GM12872 (cell line): Measurements from ENCODE around the gene CHD5.

Experiments used
- TF ChIP-seq, protein P1 (sequence below): IDR thresholded peaks from 3 replicates; pipeline ENCODE4 v1.5.1; 2011; ENCODE audit warnings: low read depth, mild to moderate bottlenecking, low read length, moderate library complexity; ENCODE audit not compliant: insufficient read depth

Gene CHD5

DNA sequence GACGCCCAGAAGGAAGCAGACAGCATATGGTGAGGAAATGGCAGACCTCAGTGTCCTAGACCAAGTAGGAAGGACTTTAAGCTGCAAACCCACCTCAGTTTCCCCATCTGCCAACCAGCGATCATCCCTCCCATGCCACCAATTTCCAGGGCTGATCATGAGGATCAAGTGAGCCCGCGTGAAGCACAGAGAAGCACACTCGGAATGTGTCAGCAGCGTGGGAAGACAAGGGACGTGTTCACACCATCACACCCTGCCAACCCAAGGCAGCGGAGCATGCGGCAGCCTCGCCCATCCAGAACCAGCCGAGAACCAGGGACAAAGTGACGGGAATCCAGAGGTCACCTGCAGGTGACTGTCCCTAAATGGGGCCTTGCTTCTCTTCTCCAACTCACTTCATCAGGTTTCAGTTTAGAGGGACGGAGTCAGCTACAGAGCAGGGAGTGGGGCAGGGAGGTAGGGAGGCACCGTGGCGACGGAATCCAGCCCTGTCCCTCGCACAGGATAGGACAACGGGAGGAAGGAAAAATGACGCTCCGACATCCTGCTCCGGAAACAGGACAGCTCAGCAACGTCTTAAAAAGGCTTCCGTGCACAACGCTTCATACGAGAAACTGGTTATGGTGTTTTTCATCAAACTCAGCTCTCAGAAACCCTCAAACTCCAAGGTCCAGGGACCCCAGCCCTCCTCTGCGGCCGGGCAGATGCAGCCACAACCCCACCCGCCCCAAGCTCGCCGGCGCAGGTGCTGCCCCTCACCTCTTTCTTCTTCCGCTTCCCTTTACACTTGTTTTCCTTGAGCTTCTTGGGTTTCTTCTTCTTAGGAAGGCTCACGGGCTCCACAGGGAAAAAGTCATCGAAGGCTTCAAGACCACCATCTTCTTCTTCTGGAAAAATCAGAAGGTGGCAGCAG is 12.5 kb downstream of the CHD5 start:
- TF ChIP-seq, protein P1, sequence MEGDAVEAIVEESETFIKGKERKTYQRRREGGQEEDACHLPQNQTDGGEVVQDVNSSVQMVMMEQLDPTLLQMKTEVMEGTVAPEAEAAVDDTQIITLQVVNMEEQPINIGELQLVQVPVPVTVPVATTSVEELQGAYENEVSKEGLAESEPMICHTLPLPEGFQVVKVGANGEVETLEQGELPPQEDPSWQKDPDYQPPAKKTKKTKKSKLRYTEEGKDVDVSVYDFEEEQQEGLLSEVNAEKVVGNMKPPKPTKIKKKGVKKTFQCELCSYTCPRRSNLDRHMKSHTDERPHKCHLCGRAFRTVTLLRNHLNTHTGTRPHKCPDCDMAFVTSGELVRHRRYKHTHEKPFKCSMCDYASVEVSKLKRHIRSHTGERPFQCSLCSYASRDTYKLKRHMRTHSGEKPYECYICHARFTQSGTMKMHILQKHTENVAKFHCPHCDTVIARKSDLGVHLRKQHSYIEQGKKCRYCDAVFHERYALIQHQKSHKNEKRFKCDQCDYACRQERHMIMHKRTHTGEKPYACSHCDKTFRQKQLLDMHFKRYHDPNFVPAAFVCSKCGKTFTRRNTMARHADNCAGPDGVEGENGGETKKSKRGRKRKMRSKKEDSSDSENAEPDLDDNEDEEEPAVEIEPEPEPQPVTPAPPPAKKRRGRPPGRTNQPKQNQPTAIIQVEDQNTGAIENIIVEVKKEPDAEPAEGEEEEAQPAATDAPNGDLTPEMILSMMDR, result no peak

DNA sequence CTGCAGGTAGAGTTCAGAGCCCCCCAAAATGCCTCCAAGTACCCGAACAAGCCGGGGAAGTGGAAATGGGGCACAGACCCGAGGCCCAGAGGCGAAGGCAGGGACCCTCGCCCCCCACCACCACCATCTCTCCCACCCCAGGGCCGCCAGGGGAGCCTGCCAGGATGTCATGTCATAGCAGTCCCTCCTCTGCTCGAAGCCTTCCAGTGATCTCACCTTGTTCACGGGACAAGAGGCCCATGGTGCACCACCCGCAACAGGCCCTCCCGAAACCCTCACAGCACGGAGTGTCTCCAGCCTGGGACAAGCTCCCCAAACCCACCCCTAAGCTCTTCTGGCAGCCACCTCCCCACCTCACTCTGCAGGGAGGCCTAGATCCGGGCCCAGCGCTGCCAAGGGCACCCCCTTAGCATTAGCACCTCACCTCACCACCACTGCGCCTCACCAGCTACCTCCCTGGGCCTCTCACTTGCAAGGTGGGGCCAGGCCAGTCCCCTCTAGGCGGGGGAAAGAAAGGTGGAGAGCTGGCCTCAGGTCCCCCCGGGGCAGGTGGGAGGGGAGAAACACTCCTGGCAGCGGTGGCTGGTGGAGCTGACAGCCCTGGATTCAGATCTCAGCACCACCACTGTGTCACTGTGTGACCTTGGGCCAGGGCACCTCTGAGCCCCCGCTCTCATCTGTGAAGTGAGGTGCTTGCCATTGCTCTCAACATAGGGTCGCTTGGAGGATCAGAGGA is 13.3 kb downstream of the CHD5 start:
- TF ChIP-seq, protein P1, result no peak

DNA sequence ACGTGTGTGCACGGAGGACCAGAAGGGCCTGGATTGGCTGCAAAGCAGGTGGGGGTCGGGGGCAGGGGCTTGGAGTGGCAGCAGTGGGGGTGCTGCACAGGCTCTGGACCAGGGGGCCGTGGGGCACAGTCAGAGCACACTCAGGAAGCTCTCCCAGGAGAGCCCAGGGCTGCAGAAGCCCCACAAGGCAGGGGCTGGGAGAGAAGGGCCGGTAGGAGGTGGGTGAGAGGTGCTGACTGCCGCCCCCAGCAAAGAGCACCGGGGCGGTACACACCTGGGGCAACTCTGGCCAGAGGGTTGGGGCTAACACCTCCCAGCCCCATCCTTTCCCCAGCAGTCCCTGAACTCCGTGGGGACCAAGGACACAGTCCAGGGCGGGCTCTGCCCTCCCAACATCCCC is 13.9 kb downstream of the CHD5 start:
- TF ChIP-seq, protein P1, result no peak

DNA sequence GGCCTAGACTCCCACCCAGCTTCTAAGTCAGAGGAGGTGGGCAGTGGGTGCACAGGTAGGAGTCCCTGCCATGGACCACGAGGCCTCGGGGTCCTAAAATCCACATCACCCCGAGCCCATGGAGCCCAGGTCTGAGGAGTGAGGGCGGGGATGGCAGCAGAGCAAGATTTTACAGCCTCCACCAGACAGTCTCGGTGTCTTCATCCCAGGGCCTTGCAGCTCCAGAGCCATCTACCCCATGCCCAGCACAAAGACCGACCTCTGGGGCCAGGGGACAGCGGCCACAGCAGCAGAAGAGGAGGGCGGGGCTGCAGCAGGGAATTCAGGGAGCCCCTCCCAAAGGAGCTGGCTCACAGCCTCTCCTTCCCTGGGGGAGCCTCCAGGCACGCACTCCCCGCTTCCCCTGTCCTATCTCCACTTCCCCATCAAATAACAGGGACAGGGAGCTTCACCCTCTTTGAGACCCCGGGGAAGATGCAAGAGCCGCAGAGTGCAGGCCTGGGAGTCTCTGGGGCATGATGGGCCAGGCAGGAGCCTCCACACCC is 14.6 kb downstream of the CHD5 start:
- TF ChIP-seq, protein P1, result no peak

DNA sequence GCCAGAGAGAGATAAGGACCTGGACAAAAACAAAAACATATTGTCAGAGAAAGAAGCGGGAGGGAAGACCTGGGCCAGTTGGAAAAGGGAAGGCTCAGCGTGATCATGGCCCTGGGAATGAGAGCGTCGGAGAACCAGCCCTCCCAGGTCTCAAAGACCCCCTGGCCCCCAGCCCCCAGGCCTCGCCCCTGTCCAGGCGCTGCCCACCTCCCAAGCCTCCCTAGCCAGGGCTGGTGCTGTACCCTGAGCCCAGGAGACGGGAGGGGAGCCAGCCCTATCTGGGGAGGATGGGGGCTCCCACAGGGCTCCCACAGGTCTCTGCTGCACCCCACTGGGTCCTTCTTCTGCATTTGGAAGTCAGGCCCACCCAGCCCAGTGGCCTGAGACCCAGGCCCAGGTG is 15.1 kb downstream of the CHD5 start:
- TF ChIP-seq, protein P1, result no peak

DNA sequence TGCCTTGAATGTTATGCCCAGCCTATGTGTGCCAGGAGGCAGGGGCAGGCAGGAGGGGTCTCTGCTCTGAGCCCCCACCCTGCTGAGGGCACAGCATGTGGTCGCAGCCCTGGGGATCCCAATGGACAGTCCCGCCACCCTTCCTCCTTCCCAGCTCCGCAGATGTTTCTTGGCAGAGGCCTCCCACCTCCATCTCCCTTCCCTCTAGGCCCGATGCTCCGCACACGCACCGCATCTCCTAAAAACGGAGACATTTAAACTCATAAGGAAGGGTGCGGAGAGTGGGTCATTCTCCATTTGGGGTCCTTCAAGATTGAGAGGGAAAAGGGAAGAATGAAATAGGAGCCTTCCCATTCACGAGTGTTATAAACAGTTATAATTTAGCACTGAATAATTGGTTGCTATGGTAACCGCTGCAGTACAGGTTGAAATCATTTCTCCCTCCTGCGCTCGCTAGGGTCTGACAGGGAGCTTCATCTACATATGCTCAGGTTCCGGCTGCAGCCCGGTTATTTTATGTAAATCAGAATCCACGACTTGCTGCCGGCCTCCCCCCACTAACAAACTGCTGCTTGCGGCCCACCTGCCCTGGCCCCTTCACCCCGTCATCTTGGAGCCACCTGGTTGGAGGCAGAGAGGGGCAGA is 16.0 kb downstream of the CHD5 start:
- TF ChIP-seq, protein P1, result no peak
